GM12878 (cell line): ENCODE data around the gene ITGA11. TPM values are rescaled to one million over a fixed set of nuclear protein-coding genes. Genes with fewer than 3 reads are reported as not detected.

Experiments used
- ATAC-seq: fragments of 200-7000 bp; cut with Tn5 transposase; 3 replicates; pipeline ENCODE4 v1.9.1; 2020; ENCODE audit warnings: mild to moderate bottlenecking, moderate library complexity
- BruUV-seq: library from RNA; stranded (reverse); fragments of 400-500 nt; replicated peaks from 2 replicates; lab custom pipeline; 2021; lab: Mats Ljungman, UMichigan
- CTCF ChIA-PET: fragments of 300-600 bp; sonication (Branson Sonifier 250); formaldehyde crosslinking; extraction: SDS; loops from one replicate; lab custom pipeline; 2021; ENCODE audit warnings: inconsistent platforms; lab: Yijun Ruan, JAX
- POLR2A ChIA-PET: fragments of 350-600 bp; formaldehyde crosslinking; extraction: SDS; loops from one replicate; lab custom pipeline; 2021; ENCODE audit warnings: inconsistent platforms; lab: Charles Lee
- RAD21 ChIA-PET: fragments of 300-600 bp; sonication (Branson Sonifier 250); formaldehyde crosslinking; loops from one replicate; lab custom pipeline; 2023; ENCODE audit warnings: antibody characterized with exemption; ENCODE audit not compliant: unreplicated experiment; lab: Charles Lee
- SMC1A ChIA-PET: fragments of 300-600 bp; sonication (Branson Sonifier 250); formaldehyde crosslinking; loops from one replicate; lab custom pipeline; 2023; ENCODE audit not compliant: unreplicated experiment, uncharacterized antibody; lab: Charles Lee
- DNase-seq: peaks from one replicate; pipeline ENCODE4 v3.0.0-alpha.2; 2011; ENCODE audit warnings: low read depth, low spot score
- FAIRE-seq: peaks from 3 replicates; lab custom pipeline; 2011; peaks lifted over from hg19 to GRCh38; lab: Jason Lieb, UNC
- H2AFZ ChIP-seq: 2 replicates; pipeline ENCODE4 v1.6.0; 2011; ENCODE audit warnings: low read depth, low read length, control low read depth; ENCODE audit not compliant: control insufficient read depth
- H3K27ac ChIP-seq: 2 replicates; pipeline ENCODE4 v1.5.1; 2011; ENCODE audit warnings: control low read depth; ENCODE audit not compliant: control insufficient read depth, insufficient read depth
- H3K27me3 ChIP-seq, 2 experiments: replicated peaks in 1 of 2; 2 replicates each; pipeline versions ENCODE4 v1.6.0 to v1.6.1; 2011; ENCODE audit warnings: low read length in 1 of 2; ENCODE audit not compliant: control insufficient read depth in 2 of 2, insufficient read depth in 2 of 2
- H3K36me3 ChIP-seq, 2 experiments: 2 replicates each; pipeline ENCODE4 v1.5.1; 2011; ENCODE audit warnings: low read length in 1 of 2; ENCODE audit not compliant: control insufficient read depth in 2 of 2, insufficient read depth in 2 of 2
- H3K4me1 ChIP-seq: 2 replicates; pipeline ENCODE4 v1.6.1; 2011; ENCODE audit warnings: mild to moderate bottlenecking, low read length, moderate library complexity, mixed read lengths; ENCODE audit not compliant: control insufficient read depth, insufficient read depth
- H3K4me2 ChIP-seq: 2 replicates; pipeline ENCODE4 v1.6.0; 2011; ENCODE audit warnings: control low read depth; ENCODE audit not compliant: control insufficient read depth, insufficient read depth
- H3K4me3 ChIP-seq: fragments of 200-600 bp; sonication (generic); 2 replicates; pipeline ENCODE4 v1.5.1; 2016
- H3K79me2 ChIP-seq: 2 replicates; pipeline ENCODE4 v1.6.0; 2011; ENCODE audit warnings: low read length; ENCODE audit not compliant: control insufficient read depth, insufficient read depth
- H3K9ac ChIP-seq: 2 replicates; pipeline ENCODE4 v1.8.0; 2011; ENCODE audit warnings: low read length, control low read depth, mixed read lengths; ENCODE audit not compliant: control insufficient read depth, insufficient read depth
- H3K9me3 ChIP-seq: replicated peaks from 3 replicates; pipeline ENCODE4 v1.5.1; 2011; ENCODE audit warnings: mild to moderate bottlenecking, low read length; ENCODE audit not compliant: control insufficient read depth, insufficient read depth
- H4K20me1 ChIP-seq: 2 replicates; pipeline ENCODE4 v1.6.0; 2011; ENCODE audit not compliant: control insufficient read depth, insufficient read depth
- BCL11A ChIP-seq: IDR thresholded peaks from 2 replicates; pipeline ENCODE4 v1.6.1; 2011; ENCODE audit warnings: low read depth, low read length
- BMI1 ChIP-seq: fragments of 450-650 bp; IDR thresholded peaks from 2 replicates; pipeline ENCODE4 v1.6.1; 2016; ENCODE audit warnings: mild to moderate bottlenecking, moderate library complexity, borderline replicate concordance
- EGR1 ChIP-seq, 2 experiments: IDR thresholded peaks; 1 replicate in 1 of 2; 2 replicates in 1 of 2; pipeline ENCODE4 v1.6.1; 2011 to 2012; ENCODE audit warnings: low read depth in 2 of 2, low read length in 2 of 2, borderline replicate concordance in 1 of 2, mild to moderate bottlenecking in 1 of 2, moderate library complexity in 1 of 2
- FOXM1 ChIP-seq: IDR thresholded peaks from 2 replicates; pipeline ENCODE4 v1.6.1; 2012; ENCODE audit warnings: low read depth, mild to moderate bottlenecking, inconsistent platforms, low read length, moderate library complexity
- HDGF ChIP-seq: fragments of 450-650 bp; IDR thresholded peaks from 2 replicates; pipeline ENCODE4 v1.6.1; 2016; ENCODE audit warnings: antibody characterized with exemption
- NFIC ChIP-seq: IDR thresholded peaks from 2 replicates; pipeline ENCODE4 v1.6.1; 2012; ENCODE audit warnings: low read depth, mild to moderate bottlenecking, inconsistent platforms, low read length, moderate library complexity
- PML ChIP-seq: IDR thresholded peaks from 2 replicates; pipeline ENCODE4 v1.6.1; 2012; ENCODE audit warnings: low read length, inconsistent platforms
- SP1 ChIP-seq: IDR thresholded peaks from one replicate; pipeline ENCODE4 v1.6.1; 2011; ENCODE audit warnings: low read depth, low read length
- SPI1 ChIP-seq: IDR thresholded peaks from 2 replicates; pipeline ENCODE4 v1.6.1; 2011; ENCODE audit warnings: low read depth, mild to moderate bottlenecking, low read length, moderate library complexity, borderline replicate concordance; ENCODE audit not compliant: insufficient read depth
- SREBF2 ChIP-seq: IDR thresholded peaks from 2 replicates; pipeline ENCODE4 v1.6.1; 2012; ENCODE audit warnings: mild to moderate bottlenecking, low read length
- WGBS: methylation state at CpG from one replicate; pipeline ENCODE4 v1.1.6; 2016; ENCODE audit warnings: low lambda C conversion rate; ENCODE audit not compliant: insufficient replicate concordance, insufficient coverage; ENCODE audit errors: missing lambda C conversion rate; 5-methylcytosine and 5-hydroxymethylcytosine counted together
- in situ Hi-C: fragments of 300-500 bp; cut with MboI; formaldehyde crosslinking; loops from 9 replicates; pipeline ENCODE4 v1.14.3; 2018; ENCODE audit warnings: mixed read lengths
- intact Hi-C: fragments of 100-400 bp; cut with micrococcal nuclease; formaldehyde crosslinking; loops from one replicate; pipeline ENCODE4 v1.14.2; 2022; ENCODE audit not compliant: unreplicated experiment
- polyA plus RNA-seq, 11 experiments: library from polyadenylated mRNA; depleted of rRNA in 4 of 11; unstranded in 6 of 11; stranded (reverse) in 5 of 11; fragments of >200 nt; fragmentation: Nextera tagmentation in 4 of 11; fragmentation: Illumina TruSeq in 1 of 11; extraction: Ambion mirVana in 4 of 11; extraction: Trizol in 1 of 11; gene quantifications; 1 replicate in 1 of 11; 2 replicates in 10 of 11; pipeline versions ENCODE4 v1.2.1 to v1.2.3, GENCODE V29; 2011 to 2016; ENCODE audit warnings: inconsistent platforms in 2 of 11, missing spikeins in 2 of 11, low read depth in 1 of 11
- total RNA-seq, 4 experiments: library from RNA; depleted of rRNA in 3 of 4; stranded (reverse); fragments of >200 nt in 3 of 4; fragmentation: Illumina TruSeq in 1 of 4; extraction: Trizol in 1 of 4; gene quantifications; 2 replicates each; pipeline versions ENCODE4 v1.2.1 to v1.2.3, GENCODE V29; 2013 to 2021
- TF ChIP-seq, protein P1 (sequence below): fragments of 150-350 bp; IDR thresholded peaks from 2 replicates; pipeline ENCODE4 v1.6.1; 2014; ENCODE audit warnings: mild to moderate bottlenecking, low read depth, low read length
- TF ChIP-seq, protein P2 (sequence below): fragments of 450-650 bp; IDR thresholded peaks from 2 replicates; pipeline ENCODE4 v1.6.1; 2018; ENCODE audit warnings: borderline replicate concordance, mild to moderate bottlenecking; ENCODE audit not compliant: partially characterized antibody
- TF ChIP-seq, protein P3 (sequence below): fragments of 450-650 bp; formaldehyde crosslinking; IDR thresholded peaks from 2 replicates; pipeline ENCODE4 v1.4.0; 2020; ENCODE audit warnings: mild to moderate bottlenecking, moderate library complexity
- TF ChIP-seq, protein P4 (sequence below): fragments of 450-650 bp; IDR thresholded peaks from 2 replicates; pipeline ENCODE4 v1.6.1; 2016; ENCODE audit warnings: mild to moderate bottlenecking

The ITGA11 gene
- total and polyA plus RNA-seq, 10 of the 15 experiments (the other 5 are each of a cell fraction or from before 2014, with no cell fraction given), result under 0.01 to 0.36 (median 0.13) TPM; not detected in 1

DNA sequence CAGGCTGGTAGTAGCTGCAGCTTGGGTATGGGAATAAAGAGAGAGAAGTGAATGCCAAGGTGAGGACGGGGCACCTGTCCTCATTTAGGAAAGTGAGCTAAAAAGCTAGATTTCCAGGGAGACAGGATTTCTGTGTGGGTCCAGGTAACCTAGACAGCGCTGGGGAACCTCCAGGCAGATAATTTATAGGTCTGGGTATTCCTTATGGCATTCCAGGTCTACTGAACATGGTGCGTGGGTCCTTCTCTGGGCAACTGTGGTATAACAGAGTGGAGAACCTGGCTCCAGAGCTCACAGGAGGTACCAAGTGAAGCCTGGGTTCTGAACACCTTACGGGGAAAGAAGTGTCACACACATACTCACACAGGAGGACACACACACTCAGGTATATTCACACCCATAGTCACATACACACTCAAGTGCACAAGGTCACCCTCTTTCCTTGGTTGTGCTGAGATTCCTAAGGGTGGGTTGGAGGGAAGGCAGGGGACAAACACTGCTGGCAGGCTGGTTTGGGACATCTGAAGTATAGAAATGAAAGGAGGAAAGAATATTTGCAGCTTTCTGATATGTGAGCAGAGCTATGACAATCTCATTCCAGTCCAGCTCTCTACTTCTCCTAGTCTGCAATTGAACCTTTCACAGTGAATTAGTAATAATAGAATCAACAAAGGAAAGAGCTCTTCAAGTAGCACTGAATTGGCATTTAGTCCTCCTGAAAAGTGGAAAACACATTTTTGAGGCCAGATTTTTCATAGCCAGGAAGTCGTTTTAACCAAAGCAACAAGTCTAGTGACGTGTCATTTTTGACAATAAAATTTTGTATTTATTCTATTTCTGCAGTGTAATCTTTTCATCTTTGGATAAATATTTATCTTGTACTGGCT lies 37.4 kb upstream of the ITGA11 start:
- no TSS peak for BruUV-seq
- Histone ChIP-seq H3K9me3 (no peaks in the 10 kb centered on the region), H4K20me1 (no peaks in the 10 kb centered on the region), H3K27ac (no peak overlapping the region), H3K79me2 (no peaks in the 10 kb centered on the region), H3K9ac (no peak overlapping the region), H3K4me1 (no peaks in the 10 kb centered on the region), H2AFZ (no peak overlapping the region), H3K36me3 (no peaks in the 10 kb centered on the region), H3K4me3 (no peak overlapping the region), H3K4me2 (no peak overlapping the region), H3K27me3 (peaks cover 0 to 3% of the 10 kb centered on the region in 2 experiments; a peak in 2 of 4 replicates)
- ChIA-PET SMC1A (no interaction called here), POLR2A (no interaction called here), CTCF (interaction anchor here (1.5 kb wide), 1 partner anchor 163 kb away, joined by 4 read pairs; no protein-coding TSS in a partner anchor), RAD21 (no interaction called here)
- 18% methylated on average over 6 of the region's 6 CpGs for WGBS
- no peak for FAIRE-seq
- in situ Hi-C loops (no loop called here), intact Hi-C loops (no loop called here)
- no peak for ATAC-seq
- DNase-seq, result no peak
- no peak for TF ChIP-seq FOXM1
- TF ChIP-seq SREBF2, result no peak
- TF ChIP-seq HDGF, result no peak
- no peak for TF ChIP-seq BCL11A
- TF ChIP-seq SP1, result no peak
- TF ChIP-seq EGR1 (IDR thresholded peaks at IDR 0.05; ENCODE audit: borderline replicate concordance in 1 of 2, low read depth in 2 of 2, low read length in 2 of 2), result no peak
- no peak for TF ChIP-seq BMI1
- TF ChIP-seq, protein P1, sequence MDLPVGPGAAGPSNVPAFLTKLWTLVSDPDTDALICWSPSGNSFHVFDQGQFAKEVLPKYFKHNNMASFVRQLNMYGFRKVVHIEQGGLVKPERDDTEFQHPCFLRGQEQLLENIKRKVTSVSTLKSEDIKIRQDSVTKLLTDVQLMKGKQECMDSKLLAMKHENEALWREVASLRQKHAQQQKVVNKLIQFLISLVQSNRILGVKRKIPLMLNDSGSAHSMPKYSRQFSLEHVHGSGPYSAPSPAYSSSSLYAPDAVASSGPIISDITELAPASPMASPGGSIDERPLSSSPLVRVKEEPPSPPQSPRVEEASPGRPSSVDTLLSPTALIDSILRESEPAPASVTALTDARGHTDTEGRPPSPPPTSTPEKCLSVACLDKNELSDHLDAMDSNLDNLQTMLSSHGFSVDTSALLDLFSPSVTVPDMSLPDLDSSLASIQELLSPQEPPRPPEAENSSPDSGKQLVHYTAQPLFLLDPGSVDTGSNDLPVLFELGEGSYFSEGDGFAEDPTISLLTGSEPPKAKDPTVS, result no peak
- TF ChIP-seq NFIC, result no peak
- TF ChIP-seq, protein P2, sequence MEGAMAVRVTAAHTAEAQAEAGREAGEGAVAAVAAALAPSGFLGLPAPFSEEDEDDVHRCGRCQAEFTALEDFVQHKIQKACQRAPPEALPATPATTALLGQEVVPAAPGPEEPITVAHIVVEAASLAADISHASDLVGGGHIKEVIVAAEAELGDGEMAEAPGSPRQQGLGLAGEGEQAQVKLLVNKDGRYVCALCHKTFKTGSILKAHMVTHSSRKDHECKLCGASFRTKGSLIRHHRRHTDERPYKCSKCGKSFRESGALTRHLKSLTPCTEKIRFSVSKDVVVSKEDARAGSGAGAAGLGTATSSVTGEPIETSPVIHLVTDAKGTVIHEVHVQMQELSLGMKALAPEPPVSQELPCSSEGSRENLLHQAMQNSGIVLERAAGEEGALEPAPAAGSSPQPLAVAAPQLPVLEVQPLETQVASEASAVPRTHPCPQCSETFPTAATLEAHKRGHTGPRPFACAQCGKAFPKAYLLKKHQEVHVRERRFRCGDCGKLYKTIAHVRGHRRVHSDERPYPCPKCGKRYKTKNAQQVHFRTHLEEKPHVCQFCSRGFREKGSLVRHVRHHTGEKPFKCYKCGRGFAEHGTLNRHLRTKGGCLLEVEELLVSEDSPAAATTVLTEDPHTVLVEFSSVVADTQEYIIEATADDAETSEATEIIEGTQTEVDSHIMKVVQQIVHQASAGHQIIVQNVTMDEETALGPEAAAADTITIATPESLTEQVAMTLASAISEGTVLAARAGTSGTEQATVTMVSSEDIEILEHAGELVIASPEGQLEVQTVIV, result no peak
- no peak for TF ChIP-seq PML
- TF ChIP-seq, protein P3, sequence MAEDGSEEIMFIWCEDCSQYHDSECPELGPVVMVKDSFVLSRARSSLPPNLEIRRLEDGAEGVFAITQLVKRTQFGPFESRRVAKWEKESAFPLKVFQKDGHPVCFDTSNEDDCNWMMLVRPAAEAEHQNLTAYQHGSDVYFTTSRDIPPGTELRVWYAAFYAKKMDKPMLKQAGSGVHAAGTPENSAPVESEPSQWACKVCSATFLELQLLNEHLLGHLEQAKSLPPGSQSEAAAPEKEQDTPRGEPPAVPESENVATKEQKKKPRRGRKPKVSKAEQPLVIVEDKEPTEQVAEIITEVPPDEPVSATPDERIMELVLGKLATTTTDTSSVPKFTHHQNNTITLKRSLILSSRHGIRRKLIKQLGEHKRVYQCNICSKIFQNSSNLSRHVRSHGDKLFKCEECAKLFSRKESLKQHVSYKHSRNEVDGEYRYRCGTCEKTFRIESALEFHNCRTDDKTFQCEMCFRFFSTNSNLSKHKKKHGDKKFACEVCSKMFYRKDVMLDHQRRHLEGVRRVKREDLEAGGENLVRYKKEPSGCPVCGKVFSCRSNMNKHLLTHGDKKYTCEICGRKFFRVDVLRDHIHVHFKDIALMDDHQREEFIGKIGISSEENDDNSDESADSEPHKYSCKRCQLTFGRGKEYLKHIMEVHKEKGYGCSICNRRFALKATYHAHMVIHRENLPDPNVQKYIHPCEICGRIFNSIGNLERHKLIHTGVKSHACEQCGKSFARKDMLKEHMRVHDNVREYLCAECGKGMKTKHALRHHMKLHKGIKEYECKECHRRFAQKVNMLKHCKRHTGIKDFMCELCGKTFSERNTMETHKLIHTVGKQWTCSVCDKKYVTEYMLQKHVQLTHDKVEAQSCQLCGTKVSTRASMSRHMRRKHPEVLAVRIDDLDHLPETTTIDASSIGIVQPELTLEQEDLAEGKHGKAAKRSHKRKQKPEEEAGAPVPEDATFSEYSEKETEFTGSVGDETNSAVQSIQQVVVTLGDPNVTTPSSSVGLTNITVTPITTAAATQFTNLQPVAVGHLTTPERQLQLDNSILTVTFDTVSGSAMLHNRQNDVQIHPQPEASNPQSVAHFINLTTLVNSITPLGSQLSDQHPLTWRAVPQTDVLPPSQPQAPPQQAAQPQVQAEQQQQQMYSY, result no peak
- TF ChIP-seq, protein P4, sequence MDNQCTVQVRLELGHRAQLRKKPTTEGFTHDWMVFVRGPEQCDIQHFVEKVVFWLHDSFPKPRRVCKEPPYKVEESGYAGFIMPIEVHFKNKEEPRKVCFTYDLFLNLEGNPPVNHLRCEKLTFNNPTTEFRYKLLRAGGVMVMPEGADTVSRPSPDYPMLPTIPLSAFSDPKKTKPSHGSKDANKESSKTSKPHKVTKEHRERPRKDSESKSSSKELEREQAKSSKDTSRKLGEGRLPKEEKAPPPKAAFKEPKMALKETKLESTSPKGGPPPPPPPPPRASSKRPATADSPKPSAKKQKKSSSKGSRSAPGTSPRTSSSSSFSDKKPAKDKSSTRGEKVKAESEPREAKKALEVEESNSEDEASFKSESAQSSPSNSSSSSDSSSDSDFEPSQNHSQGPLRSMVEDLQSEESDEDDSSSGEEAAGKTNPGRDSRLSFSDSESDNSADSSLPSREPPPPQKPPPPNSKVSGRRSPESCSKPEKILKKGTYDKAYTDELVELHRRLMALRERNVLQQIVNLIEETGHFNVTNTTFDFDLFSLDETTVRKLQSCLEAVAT, result no peak
- TF ChIP-seq SPI1, result no peak
